Natural killer cell treated with Interleukin-12 subunit alpha and Interleukin-12 subunit beta and Interleukin-15 and Interleukin-18, amount 100 ng/mL, for 72 hours (primary cell): ENCODE results near the gene ADCY1. TPM values are rescaled to one million over a fixed set of nuclear protein-coding genes. Genes with fewer than 3 reads are reported as not detected.
"Not testable (repeated sequence)": the region's sequence is repeated elsewhere in the genome, so short reads cannot be mapped to it uniquely, and the experiment has no call there.

Source experiments
- ATAC-seq, 2 donors: fragments of 150-1000 bp; cut with Tn5 transposase in 1 of 2; sonication (Bioruptor Pico), chemical (Tn5 transposase) in 1 of 2; 2 replicates each; pipeline ENCODE4 v1.10.0; 2021
- DNase-seq: peaks from one replicate; pipeline ENCODE4 v3.0.0; 2022; ENCODE audit warnings: low spot score
- H3K27ac Mint-ChIP-seq, 2 donors: 1 replicate in 1 of 2; 2 replicates in 1 of 2; pipeline ENCODE4 v1.8.0; 2022; ENCODE audit warnings: mixed read lengths in 2 of 2, mild to moderate bottlenecking in 1 of 2, moderate library complexity in 1 of 2
- H3K27me3 Mint-ChIP-seq, 2 donors: 1 replicate in 1 of 2; 2 replicates in 1 of 2; pipeline ENCODE4 v1.8.0; 2022; ENCODE audit warnings: mixed read lengths in 2 of 2
- H3K36me3 Mint-ChIP-seq: one replicate; pipeline ENCODE4 v1.8.0; 2022; ENCODE audit warnings: mixed read lengths
- H3K4me1 Mint-ChIP-seq, 2 donors: 1 replicate in 1 of 2; 2 replicates in 1 of 2; pipeline ENCODE4 v1.8.0; 2022; ENCODE audit warnings: low read depth in 2 of 2, mixed read lengths in 2 of 2, mild to moderate bottlenecking in 1 of 2
- H3K4me3 Mint-ChIP-seq: one replicate; pipeline ENCODE4 v1.8.0; 2022; ENCODE audit warnings: mixed read lengths
- H3K9me3 Mint-ChIP-seq: 2 replicates; pipeline ENCODE4 v1.8.0; 2022; ENCODE audit warnings: mixed read lengths
- total RNA-seq, 2 donors: library from RNA; stranded (reverse); gene quantifications; one replicate each; pipeline ENCODE4 v1.2.3, GENCODE V29; 2022

Gene ADCY1
- total RNA-seq, 2 donors from 2014 or later = 0.10 to 1.4 TPM

DNA sequence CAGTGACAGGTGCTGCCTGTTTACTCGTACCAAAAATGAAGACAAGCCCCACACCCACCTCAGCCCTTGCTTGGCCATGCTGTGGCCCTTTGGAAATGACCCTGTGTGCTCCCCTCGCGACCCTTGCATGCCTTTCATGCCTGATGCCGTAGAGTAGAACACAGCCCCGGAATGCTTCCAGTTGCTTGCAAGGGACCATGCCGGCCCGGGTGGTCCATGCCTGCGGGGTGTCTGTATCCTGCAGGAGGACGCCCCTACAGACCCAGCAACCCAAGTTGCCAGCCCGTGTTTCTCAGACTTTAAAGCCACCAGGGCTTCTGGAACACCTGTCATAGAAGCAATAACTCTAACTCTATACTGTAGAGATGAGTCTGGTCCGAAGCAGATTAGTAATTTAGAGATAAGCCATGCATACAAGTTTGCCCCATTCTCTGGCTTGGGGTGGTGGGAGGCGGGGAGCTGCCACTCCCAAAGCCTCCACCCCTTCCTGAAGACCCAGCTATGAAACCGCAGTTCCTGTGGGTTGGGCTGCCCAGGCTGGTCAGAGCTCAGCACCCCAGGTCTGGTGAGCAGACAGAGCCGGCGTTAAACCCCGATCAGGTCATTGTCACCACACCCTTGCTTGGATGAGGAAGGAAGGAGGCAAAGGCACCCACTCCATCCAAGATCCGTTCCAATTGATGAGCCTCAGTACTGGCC is 143.5 kb downstream of the ADCY1 start:
- no peak for ATAC-seq
- DNase-seq = no peak
- H3K27ac Mint-ChIP-seq = no peak overlapping the region
- no peaks in the 10 kb centered on the region for H3K36me3 Mint-ChIP-seq
- H3K4me3 Mint-ChIP-seq = no peak overlapping the region
- no peaks in the 10 kb centered on the region for H3K27me3 Mint-ChIP-seq
- no peaks in the 10 kb centered on the region for H3K9me3 Mint-ChIP-seq
- H3K4me1 Mint-ChIP-seq = peaks cover 4 to 17% of the 10 kb centered on the region in 2 donors

DNA sequence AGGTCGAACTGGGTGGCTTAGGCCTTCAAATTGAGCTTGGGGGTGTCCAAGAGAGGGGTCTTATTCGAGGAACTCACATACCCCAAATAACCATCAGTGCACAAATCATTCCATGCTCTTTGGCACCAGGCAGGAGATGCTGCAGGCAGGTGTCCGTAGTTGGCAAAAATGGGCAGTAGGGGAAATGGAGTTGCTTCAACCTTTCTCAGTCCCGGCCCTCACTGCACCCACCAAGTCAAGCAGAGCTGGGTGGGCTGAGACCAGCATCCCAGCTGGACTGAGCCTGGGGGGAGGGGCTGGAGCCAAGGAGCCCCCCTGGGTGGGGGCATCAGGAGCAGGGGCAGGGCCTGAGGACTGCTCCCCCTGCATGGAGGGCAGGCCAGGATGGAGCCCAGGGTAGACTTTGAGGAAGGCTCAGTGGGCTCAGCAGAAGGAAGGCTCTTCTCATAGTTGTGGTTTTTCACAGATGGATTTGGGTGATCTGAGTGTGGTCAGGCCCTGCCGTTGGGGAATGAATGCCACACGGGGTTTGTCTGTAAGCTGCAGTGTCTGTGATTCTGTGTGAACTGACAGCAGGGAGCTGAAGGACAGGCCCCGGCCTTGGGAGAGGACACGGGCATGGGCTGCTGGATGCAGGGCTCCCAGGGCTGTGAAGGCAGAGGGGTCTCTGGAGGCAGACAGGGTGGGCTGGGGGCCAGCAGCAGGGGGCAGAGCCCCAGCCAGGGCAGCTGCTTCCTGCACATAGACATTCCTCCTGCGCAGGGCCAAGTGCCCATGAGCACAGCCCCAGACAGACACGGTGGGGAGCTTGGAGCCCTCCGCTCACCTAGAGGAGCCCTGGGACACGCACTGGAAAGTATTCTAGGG is 144.5 kb downstream of the ADCY1 start:
- H3K4me3 Mint-ChIP-seq = no peak overlapping the region
- no peaks in the 10 kb centered on the region for H3K9me3 Mint-ChIP-seq
- no peak for DNase-seq
- ATAC-seq = peak in 1 of 2 donors; percentile 41
- H3K27me3 Mint-ChIP-seq = no peaks in the 10 kb centered on the region
- H3K4me1 Mint-ChIP-seq = peaks cover 4 to 17% of the 10 kb centered on the region in 2 donors
- H3K36me3 Mint-ChIP-seq = peaks cover 2% of the 10 kb centered on the region
- H3K27ac Mint-ChIP-seq = no peak overlapping the region

DNA sequence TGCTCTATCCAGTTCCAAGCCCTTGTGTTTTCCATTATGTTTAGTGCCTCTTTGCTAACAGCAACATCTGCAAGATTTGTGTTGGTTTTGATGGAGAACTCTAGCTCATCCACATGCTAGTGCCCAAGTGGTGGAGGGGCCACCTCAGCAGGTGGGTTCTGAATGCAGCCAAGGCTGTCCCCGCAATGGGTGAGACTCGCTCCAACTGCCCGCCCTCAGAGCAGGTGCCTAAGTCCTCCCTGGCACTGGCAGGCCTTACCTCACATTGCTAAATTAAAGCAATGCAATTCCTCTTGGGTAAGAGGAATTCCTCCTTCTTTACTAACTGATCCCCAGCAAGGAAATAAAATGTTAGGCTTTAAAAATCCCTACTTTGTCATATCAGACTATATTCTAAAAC is 146.8 kb downstream of the ADCY1 start:
- no peaks in the 10 kb centered on the region for H3K27me3 Mint-ChIP-seq
- peak overlapping the region in 1 of 2 donors; percentile 21 for H3K27ac Mint-ChIP-seq
- H3K36me3 Mint-ChIP-seq = peaks cover 18% of the 10 kb centered on the region
- H3K4me3 Mint-ChIP-seq = no peak overlapping the region
- peaks cover 4 to 17% of the 10 kb centered on the region in 2 donors for H3K4me1 Mint-ChIP-seq
- ATAC-seq (no peak), DNase-seq (no peak)
- H3K9me3 Mint-ChIP-seq = no peaks in the 10 kb centered on the region

DNA sequence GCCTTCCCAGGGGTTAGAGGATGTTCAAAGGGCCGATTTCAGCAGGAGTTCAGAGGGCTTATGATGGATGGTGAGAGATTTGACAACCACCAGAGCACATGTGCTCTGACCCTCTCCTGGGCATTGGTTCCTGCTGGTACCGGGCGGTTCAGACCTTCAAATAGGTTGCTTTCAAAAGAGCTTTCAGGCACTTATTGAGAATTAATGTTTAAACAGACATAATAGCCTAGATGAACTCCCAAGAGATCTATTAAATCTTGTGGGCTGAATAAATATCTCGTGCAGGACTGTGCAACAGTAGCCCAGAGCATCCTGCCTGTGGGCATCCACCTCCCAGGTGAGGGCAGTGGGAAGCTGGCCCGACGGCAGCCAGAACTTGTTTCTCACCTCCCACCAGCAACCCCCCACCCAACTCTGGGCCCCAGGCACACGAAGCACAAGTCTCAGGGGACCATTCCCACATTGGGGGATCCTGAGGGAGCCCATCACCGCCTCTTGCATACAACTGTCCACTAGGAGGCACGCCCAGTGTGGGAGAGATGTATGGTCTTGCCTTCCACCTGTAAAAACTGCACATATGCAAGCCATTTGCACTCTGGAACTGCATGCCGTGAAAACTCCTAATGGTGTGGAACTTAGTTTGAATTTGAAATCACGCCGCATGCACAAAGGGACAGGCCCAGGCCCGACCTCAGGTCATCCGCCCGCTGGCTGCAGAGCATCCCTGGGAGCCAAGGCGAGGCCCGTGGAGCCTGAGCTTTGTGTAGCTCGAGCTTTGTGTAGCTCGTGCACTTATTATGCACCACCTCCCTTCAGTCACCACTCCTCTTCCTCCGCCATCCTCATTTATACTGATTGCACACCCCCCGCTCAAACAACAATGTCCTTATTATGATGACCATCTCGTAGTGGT is 147.8 kb downstream of the ADCY1 start:
- Mint-ChIP-seq H3K4me1 (peaks cover 0 to 10% of the 10 kb centered on the region in 2 donors), H3K36me3 (peaks cover 20% of the 10 kb centered on the region), H3K9me3 (no peaks in the 10 kb centered on the region), H3K27me3 (no peaks in the 10 kb centered on the region), H3K27ac (no peak overlapping the region), H3K4me3 (no peak overlapping the region)
- ATAC-seq (no peak), DNase-seq (no peak)

DNA sequence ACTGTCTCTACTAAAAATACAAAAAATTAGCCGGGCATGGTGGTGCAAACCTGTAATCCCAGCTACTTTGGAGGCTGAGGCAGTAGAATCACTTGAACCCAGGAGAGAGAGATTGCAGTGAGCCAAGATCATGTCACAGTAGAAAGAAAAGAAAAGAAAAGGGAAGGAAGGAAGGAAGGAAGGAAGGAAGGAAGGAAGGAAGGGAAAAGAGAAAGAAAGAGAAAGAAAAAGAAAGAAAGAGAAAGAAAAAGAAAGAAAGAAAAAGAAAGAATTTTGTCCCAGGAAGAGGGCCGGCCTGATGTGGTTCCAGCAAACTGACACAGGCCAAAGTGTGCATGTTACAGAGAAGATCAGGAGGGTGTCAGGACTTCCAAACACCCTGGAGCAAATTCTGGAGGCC is 151.1 kb downstream of the ADCY1 start:
- not testable (repeated sequence) for ATAC-seq, DNase-seq, H3K27me3 Mint-ChIP-seq, H3K4me1 Mint-ChIP-seq, H3K9me3 Mint-ChIP-seq, H3K4me3 Mint-ChIP-seq
- Mint-ChIP-seq H3K27ac (peak overlapping the region in 1 of 2 donors; percentile 47), H3K36me3 (peaks cover 28% of the 10 kb centered on the region)

DNA sequence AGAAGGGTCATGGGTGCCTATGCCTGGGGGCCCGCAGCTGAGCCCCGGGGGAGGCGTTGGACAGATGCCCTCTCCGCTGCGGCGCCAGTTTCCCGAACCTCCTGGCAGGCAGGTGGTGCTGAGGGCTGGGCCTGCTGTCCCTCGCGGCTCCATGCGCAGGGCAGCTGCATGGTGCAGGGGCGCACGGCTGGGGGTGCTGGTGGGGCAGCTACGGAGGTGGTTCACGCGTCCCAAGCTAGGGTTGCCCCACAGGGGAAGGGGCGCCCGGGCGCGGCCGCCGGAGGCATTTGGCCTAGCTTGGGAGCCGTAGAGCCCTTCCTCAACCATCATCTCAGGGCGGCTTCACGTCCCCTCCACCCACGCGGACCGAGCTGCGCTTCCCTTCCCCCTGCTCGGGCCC is 152.7 kb downstream of the ADCY1 start:
- Mint-ChIP-seq H3K27ac (no peak overlapping the region), H3K4me1 (no peaks in the 10 kb centered on the region), H3K36me3 (peaks cover 28% of the 10 kb centered on the region), H3K9me3 (no peaks in the 10 kb centered on the region), H3K4me3 (no peak overlapping the region), H3K27me3 (no peaks in the 10 kb centered on the region)
- DNase-seq = no peak
- ATAC-seq = no peak

DNA sequence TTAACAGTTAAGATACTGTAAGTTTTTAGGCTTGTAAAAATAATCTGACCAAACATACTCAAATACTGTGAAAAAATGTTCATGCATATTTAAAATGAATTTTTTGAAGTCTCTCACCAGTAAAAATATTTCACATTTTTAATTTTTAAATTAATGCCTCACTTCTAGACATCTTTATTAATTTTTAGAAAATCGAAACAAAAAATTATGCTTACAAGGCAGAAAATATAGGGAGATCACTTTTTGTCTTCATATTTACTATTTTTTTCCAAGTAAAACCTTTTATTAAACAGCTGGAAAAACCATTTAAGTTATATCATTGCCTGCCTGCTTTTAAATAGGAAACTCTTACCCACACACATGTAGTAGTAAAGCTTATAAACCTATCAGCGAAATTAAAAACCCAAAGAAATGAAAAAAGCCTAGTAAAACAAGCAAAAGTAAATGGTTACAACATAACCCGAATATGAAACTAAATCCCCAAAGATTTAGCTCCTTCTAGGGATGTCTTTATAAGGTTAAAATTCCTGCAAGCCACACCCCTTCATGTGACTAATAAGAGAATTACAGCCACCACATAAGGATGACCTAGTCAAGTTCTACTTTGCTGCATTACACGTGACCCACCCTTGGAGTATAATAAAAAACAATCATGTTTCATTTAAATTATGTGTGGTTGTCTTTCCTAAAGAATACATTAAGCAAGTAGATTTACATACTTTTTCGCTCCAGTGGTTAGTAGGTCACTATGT is 157.7 kb downstream of the ADCY1 start:
- H3K4me1 Mint-ChIP-seq, H3K27me3 Mint-ChIP-seq, ATAC-seq, H3K27ac Mint-ChIP-seq, DNase-seq, H3K9me3 Mint-ChIP-seq, H3K4me3 Mint-ChIP-seq: not testable (repeated sequence)
- H3K36me3 Mint-ChIP-seq = peaks cover 14% of the 10 kb centered on the region

DNA sequence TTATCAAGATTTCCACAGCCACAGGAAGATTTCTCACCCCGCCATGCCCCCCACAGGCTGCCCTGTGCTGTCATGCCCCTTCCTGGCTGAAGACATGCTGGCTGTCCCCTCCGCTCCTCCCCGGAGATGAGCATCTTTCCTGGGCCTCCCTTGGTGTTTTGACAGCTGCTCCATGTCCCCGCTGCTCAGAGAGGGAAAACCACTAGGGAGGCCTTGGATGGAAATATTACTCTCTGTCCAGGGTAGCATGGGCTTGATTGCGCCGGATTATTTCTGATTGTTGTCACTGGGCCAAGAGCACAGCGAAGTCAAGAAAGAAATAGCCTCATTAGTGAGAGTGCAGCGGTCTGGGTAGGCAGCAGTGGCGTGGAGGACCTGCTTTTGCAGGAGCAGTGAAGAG is 164.8 kb downstream of the ADCY1 start:
- Mint-ChIP-seq H3K27ac (peak overlapping the region in 1 of 2 donors; percentile 68), H3K4me1 (peaks cover 18 to 21% of the 10 kb centered on the region in 2 donors), H3K36me3 (peaks cover 35% of the 10 kb centered on the region)
- not testable (repeated sequence) for H3K27me3 Mint-ChIP-seq, DNase-seq, H3K9me3 Mint-ChIP-seq, ATAC-seq, H3K4me3 Mint-ChIP-seq

DNA sequence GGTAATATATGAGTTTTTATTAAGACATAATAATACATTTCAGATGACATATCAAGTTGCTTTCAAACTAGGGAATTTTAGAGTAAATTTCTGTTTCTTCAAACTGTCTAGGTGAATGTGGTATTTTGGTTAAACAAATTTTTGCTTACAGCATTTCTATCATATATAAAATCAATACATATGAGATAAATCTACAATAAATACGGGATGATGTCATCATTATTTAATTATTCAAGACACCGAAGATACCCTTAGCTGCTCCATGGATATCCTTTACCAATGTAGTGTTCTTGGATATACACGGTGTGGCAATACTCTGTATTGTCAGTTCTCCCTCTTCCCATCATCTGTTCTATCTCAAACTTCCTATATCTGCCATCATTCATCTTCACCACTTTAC is 166.4 kb downstream of the ADCY1 start:
- Mint-ChIP-seq H3K36me3 (peaks cover 37% of the 10 kb centered on the region), H3K4me1 (peaks cover 15 to 18% of the 10 kb centered on the region in 2 donors)
- H3K27ac Mint-ChIP-seq, DNase-seq, ATAC-seq, H3K27me3 Mint-ChIP-seq, H3K9me3 Mint-ChIP-seq, H3K4me3 Mint-ChIP-seq: not testable (repeated sequence)

DNA sequence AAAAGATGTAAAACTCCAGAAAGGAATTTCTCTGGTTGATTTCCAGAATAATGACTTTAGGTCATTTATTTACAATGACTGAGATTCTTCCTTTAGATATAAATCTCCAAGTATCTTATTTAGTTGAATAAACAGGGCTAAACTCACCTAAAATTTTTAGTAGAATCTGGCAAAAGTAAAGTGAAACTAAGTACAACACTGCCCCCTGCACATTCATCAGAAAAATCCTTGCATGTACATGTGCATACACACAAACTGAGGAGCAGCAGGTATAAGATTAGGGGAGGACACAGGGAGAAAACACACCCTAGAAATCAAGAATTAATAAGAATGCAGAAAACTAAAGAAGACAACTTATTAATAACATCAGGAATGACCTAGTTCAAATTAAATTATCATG is 174.8 kb downstream of the ADCY1 start:
- not testable (repeated sequence) for H3K36me3 Mint-ChIP-seq, DNase-seq, H3K27ac Mint-ChIP-seq, H3K4me1 Mint-ChIP-seq, H3K27me3 Mint-ChIP-seq, ATAC-seq, H3K9me3 Mint-ChIP-seq, H3K4me3 Mint-ChIP-seq

DNA sequence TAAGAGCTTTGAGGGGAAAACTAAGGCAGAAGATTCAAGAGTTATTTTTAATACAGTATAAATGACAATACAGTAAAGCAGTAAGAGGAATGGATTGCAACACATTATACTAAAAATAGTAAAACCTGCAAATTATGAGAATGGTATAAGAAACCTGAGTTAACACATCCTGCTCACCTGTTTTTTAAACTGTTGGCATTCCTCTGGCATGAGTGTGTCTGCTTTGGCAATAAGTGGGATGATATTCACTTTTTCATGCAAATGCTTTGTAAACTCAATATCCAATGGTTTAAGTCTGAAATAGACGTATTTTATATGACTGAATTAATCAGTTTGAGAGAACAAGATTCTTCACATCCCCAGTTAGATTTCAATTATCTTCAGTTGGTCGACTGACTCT is 177.2 kb downstream of the ADCY1 start:
- not testable (repeated sequence) for H3K9me3 Mint-ChIP-seq, H3K4me3 Mint-ChIP-seq, H3K36me3 Mint-ChIP-seq, H3K27me3 Mint-ChIP-seq, DNase-seq, ATAC-seq, H3K4me1 Mint-ChIP-seq
- peak overlapping the region in 1 of 2 donors; percentile 8 for H3K27ac Mint-ChIP-seq

DNA sequence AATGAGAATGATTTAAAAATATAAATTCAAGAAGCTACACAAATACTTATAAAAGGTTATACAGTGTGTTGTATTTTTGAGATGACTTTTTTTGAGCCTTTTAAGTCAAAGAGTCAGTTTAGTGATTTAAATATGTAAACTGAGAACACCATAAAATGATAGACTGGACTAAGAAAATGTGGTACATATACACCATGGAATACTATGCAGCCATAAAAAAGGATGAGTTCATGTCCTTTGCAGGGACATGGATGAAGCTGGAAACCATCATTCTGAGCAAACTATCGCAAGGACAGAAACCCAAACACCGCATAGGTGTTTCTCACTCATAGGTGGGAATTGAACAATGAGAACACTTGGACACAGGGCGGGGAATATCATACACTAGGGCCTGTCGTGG is 182.2 kb downstream of the ADCY1 start:
- not testable (repeated sequence) for H3K27ac Mint-ChIP-seq, H3K36me3 Mint-ChIP-seq, H3K4me1 Mint-ChIP-seq, H3K4me3 Mint-ChIP-seq, ATAC-seq, DNase-seq, H3K9me3 Mint-ChIP-seq, H3K27me3 Mint-ChIP-seq

DNA sequence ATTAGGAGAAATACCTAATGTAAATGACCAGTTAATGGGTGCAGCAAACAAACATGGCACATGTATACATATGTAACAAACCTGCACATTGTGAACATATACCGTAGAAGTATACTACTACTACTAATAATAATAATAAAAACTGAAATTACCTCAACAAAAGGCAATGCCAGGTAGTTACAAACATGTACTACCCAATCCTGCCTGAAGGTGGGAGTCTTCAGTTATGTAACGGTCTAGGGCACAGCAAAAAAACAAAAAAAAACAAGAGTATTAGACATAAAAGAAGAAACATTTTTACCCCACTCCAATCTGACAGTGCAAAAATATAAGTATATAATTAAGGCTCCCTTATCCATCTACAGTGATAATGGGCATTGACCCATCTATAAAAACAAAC is 182.6 kb downstream of the ADCY1 start:
- H3K4me3 Mint-ChIP-seq, H3K36me3 Mint-ChIP-seq, H3K4me1 Mint-ChIP-seq, H3K27ac Mint-ChIP-seq, H3K27me3 Mint-ChIP-seq, DNase-seq, H3K9me3 Mint-ChIP-seq, ATAC-seq: not testable (repeated sequence)
